Fibroblast of the conjunctiva (primary cell): ENCODE results near the gene RGS4.
"Not testable (repeated sequence)": the region's sequence is repeated elsewhere in the genome, so short reads cannot be mapped to it uniquely, and the experiment has no call there.

Experiments
- DNase-seq: peaks from one replicate; pipeline ENCODE4 v3.0.0-alpha.2; 2010; ENCODE audit warnings: low read depth

The RGS4 gene

DNA sequence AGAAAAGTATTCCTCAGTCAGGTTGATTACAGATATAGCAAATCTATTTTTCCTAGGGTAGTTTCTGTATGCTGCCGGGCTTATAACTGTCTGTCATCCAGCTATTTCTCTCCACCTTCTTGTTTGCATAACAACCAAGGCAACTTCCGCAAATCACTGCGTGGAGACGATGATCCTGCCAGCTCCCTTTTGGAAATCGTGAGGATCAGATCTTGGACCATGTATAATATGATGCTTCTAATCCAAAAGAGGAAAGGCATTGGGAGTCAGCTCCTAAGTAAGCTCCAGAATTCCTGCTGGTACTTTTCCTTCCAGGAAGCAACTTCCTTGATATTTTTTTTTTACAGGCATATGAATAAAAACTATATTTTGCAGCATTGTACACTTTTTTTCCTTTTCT, 445 bp upstream of the RGS4 start:
- DNase-seq = no peak

- no peak for DNase-seq
These were observed 605 bp downstream of the RGS4 start for GRCh38 chr1:163069655-163070277.

- DNase-seq = peak; percentile 76
These were observed 2.5 kb downstream of the RGS4 start for GRCh38 chr1:163071405-163072255.

DNA sequence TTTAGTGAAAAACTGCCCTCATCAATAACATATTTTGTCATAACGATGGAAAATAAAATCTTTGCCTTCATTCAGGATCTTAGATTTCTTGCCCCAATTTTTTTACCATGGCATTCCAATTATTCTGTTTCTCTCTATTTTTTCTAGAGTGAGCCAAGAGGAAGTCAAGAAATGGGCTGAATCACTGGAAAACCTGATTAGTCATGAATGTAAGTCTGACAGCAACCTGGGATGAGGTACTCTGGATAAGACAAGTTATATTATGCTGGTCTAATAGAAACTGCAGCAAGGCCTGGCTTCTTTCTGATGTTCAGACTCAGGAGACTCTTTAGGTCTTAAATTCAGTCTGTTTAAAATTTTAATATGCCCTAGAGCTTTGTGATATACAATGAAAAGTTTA, 3.5 kb downstream of the RGS4 start:
- no peak for DNase-seq

DNA sequence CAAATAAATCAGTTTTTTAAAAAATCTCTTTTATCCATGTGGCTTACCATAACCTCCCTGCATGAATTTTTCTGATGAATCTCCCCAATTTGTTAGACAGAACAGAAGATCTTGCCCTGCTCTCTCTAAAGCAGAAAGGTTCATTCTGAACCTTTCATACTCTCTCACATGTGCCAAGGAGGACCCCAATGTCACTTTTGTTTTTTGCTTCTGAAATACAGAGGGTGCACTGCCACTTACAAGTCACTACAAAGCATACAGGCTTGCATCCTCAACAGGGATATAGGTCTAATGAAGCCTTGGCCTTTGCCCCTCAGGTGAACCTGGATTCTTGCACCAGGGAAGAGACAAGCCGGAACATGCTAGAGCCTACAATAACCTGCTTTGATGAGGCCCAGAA, 4.8 kb downstream of the RGS4 start:
- DNase-seq = no peak

- no peak for DNase-seq
These were observed 5.6 kb downstream of the RGS4 start for GRCh38 chr1:163074716-163075284.

DNA sequence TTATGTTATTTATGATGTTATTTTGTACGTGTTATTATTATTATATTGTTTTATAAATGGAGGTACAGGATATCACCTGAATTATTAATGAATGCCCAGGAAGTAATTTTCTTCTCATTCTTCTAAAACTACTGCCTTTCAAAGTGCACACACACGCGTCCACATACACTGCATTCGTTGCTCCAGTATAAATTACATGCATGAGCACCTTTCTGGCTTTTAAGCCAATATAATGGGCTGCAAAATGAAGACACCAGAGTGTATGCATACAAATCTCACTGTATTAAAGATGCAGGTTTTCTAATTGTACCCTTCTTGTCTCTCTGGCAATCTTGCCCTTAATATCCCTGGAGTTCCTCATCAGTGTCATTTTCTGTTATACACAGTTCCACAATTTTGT, 6.9 kb downstream of the RGS4 start:
- DNase-seq = no peak

DNA sequence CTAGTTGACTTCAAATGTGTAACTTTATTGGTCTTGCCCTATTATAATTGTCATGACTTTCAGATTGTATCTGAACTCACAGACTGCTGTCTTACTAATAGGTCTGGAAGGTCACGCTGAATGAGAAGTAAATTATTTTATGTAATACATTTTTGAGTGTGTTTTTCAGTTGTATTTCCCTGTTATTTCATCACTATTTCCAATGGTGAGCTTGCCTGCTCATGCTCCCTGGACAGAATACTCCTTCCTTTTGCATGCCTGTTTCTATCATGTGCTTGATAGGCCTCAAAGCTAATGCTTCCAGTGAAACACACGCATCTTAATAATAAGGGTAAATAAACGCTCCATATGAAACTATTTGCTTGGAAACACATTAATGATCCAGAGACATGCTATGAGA, 7.3 kb downstream of the RGS4 start:
- DNase-seq = no peak

DNA sequence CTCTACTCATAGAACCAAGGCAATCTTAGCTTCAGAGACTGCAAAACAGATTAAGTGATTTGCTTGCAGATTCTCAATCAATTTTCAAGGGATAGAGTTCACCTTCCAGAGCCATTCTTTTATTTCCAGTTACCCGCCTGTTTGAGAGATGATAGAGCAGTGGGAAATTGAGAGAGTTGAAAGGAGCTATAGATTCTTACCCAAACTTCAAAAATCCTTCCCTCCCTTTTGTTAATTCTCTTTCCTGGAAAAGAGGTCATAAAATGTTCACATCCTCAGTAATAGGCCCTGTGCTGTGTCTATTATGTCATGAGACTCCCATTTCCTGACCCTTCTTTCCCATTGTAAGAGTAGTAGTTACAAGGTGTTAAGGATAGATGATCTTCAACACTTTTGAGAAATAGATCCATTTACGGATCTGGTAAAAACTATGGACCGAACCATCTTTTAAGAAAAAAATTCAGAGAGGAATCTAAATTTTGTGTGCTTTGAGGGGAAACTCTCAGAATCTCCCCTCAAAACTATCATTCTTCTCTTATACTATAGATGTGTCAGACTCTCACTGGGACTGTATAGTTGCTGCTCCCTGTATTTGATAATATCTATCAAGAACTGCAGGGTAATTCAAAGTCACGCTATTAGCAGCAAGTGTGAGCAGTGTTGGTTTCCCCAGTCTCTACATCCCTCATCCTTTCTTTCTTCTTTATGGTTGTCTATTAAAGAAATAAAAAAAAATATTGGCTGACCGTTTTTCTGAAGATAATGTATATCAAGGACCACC, 8.0 kb downstream of the RGS4 start:
- DNase-seq = no peak

DNA sequence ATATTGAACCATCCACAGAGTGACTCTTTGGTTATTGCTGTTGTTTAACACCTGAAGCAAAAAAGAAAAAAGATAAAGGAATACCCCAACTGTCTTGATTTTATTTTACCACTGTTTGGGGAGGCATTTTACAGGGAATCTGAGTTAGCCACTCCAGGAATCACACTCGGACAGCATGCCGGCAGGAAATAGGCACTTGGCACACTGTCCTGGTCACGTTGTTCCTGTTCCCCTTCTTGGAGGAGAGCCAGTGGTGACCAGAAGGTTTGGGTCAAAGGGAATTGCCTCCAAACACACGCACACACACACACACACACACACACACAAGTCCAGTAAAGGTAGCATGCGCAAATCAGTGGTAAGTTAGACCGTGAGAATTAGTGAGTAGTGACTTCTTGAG, 13.8 kb downstream of the RGS4 start:
- DNase-seq = no peak

DNA sequence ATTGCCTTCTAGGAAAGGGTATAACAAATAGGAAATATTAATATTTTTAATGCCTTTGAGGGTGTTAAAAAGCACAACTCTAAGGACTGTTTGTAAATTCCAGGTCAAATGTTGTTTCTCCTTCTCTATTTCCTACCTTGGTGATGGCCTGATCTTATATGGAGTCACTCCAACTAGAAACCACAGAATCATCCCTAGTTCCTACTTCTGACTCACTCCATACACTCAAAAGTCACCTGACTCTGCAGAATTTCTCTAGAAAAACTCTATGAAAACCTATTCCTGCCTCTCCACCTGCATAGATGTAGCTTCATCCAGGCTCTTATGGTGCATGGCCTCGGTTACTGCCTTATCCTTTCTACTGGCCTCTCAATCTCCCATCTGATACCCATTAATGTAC, 14.5 kb downstream of the RGS4 start:
- DNase-seq = no peak

GRCh38 chr1:163084330-163084729, 15.2 kb downstream of the RGS4 start:
- no peak for DNase-seq

DNA sequence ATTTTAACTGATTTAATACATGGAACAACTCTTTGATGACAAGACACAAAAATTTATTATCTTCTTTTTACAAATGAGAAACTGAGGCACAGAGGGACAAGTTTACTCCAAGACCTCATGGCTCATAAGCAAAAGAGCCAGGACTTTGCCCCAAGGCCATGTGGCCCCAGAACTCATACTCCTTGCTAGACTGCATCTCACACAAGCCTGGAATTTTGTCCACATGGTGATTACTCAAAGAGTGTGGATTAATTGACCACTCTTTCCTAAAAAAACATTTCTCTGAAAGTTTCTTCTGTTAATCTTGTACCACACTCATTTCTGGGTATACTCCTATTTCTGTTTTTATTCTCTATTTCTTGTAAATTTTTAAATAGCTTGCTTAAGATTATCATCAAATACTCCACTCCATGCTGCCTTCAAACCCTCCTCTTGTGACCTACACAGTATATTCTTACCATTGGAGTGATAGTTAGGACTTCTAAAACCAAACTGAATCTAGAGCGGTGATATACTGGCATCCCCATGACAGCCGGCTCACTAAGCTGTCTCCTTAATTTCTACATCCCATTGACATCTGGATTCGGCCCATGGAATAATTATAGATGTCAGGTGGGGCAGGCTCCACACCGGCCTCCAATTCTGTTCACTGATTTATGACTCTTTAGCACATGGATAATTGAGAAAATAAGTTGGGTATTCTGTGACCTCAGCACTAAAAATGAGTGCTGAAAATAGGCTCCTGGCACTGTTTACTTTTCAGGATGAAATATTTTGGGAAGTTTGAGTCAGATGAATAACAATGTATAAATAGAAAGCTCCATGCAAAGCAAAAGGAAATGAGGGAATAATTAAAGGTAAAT, 16.1 kb downstream of the RGS4 start:
- DNase-seq = no peak

DNA sequence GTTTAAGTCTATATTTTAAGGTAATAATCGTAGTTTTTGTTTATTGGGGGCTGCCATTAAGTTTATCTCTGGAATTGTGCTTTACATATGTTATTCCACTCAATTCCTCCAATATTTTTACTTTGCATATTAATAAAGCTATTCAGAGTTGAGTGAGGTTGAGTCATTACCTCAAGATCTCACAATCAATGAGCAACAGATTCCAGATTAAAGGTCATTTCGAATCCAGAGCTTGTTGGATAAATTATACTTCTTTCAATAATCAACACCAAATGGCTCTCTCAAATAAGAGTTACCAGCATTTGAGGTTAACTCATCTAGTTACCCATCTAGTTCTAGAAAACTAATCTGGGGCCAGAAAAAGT, 16.7 kb downstream of the RGS4 start:
- DNase-seq = no peak

GRCh38 chr1:163089117-163089516, 20.0 kb downstream of the RGS4 start:
- not testable (repeated sequence) for DNase-seq

- DNase-seq = peak; percentile 37
These were observed 21.3 kb downstream of the RGS4 start for GRCh38 chr1:163090321-163090945.

- DNase-seq = no peak
These were observed 24.0 kb downstream of the RGS4 start for GRCh38 chr1:163093169-163093568.

DNA sequence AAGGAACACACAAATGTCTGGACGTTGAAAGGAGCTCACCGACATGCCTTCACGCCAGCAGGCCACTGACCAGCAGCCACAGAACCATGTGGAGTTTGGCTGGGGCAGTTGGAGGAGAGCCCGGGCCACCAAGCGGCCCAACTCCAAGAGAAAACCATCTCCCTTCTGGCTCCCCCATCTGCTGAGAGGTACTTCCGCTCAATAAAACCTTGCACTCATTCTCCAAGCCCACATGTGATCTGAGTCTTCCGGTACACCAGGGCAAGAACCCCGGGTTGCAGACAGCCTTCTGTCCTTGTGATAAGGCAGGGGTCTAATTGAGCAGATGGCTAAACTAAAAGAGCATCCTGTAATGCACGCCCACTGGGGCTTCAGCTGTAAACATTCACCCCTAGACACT, 24.4 kb downstream of the RGS4 start:
- DNase-seq = no peak

GRCh38 chr1:163094182-163094581, 25.0 kb downstream of the RGS4 start:
- no peak for DNase-seq

- DNase-seq = no peak
These were observed 25.4 kb downstream of the RGS4 start for GRCh38 chr1:163094589-163094988.

DNA sequence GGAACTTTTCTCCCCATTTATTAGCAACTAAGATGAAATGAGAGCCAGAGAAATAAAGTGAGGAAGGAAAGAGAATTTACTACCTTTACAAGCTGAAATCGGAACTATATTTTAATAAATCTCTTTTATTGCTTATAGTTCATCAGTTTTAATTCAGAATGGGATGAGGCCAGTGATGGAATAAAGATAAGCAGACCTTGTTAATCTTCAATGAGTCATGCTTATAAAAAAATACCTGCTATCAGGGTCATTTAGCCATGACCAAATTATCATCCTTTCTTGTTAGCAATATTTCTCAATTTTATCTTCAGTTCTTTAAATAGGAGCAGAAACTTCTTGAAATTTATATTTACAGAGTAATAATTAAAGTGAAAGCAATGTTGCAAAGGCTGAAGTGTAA, 26.1 kb downstream of the RGS4 start:
- DNase-seq = no peak
